Neuronal stem cell (in vitro differentiated cells): ENCODE measurements around the gene RGS12.

Source experiments
- DNase-seq: peaks from one replicate; pipeline ENCODE4 v3.0.0-alpha.2; 2013; ENCODE audit warnings: low spot score
- H2AFZ ChIP-seq: one replicate; pipeline ENCODE4 v1.6.1; 2013; ENCODE audit warnings: mild to moderate bottlenecking, low read length, inconsistent platforms
- H2AK5ac ChIP-seq: 2 replicates; pipeline ENCODE4 v1.6.1; 2013; ENCODE audit warnings: low read depth, mild to moderate bottlenecking, inconsistent platforms, low read length, moderate library complexity, mixed read lengths
- H2BK120ac ChIP-seq: 2 replicates; pipeline ENCODE4 v1.6.1; 2013; ENCODE audit warnings: low read depth, mild to moderate bottlenecking, inconsistent platforms, low read length, moderate library complexity, mixed read lengths
- H2BK12ac ChIP-seq: one replicate; pipeline ENCODE4 v1.6.1; 2013; ENCODE audit warnings: low read length, inconsistent platforms
- H2BK15ac ChIP-seq: 2 replicates; pipeline ENCODE4 v1.6.1; 2013; ENCODE audit warnings: mild to moderate bottlenecking, low read length, inconsistent platforms, mixed read lengths
- H2BK5ac ChIP-seq: one replicate; pipeline ENCODE4 v1.6.1; 2013; ENCODE audit warnings: inconsistent platforms, mild to moderate bottlenecking, low read length, moderate library complexity
- H3K14ac ChIP-seq: one replicate; pipeline ENCODE4 v1.6.1; 2013; ENCODE audit warnings: low read length, inconsistent platforms
- H3K18ac ChIP-seq: 2 replicates; pipeline ENCODE4 v1.6.1; 2013; ENCODE audit warnings: low read length, inconsistent platforms
- H3K23ac ChIP-seq: 2 replicates; pipeline ENCODE4 v1.6.1; 2013; ENCODE audit warnings: low read depth, mild to moderate bottlenecking, mixed read lengths, low read length, inconsistent platforms; ENCODE audit not compliant: poor library complexity
- H3K27ac ChIP-seq: replicated peaks from 3 replicates; pipeline ENCODE4 v1.5.1; 2013; ENCODE audit warnings: low read length, inconsistent platforms
- H3K27me3 ChIP-seq, 3 experiments: 2 replicates each; pipeline ENCODE4 v1.6.1; 2013; ENCODE audit warnings: low read length in 3 of 3, mild to moderate bottlenecking in 2 of 3, inconsistent platforms in 1 of 3, low read depth in 1 of 3, mixed read lengths in 1 of 3, moderate library complexity in 1 of 3; ENCODE audit not compliant: control insufficient read depth in 3 of 3, insufficient read depth in 3 of 3
- H3K36me3 ChIP-seq, 2 donors: replicated peaks in 1 of 2; 2 replicates each; pipeline ENCODE4 v1.6.1; 2013; ENCODE audit warnings: low read length in 2 of 2; ENCODE audit not compliant: control insufficient read depth in 2 of 2, insufficient read depth in 2 of 2
- H3K4ac ChIP-seq: 2 replicates; pipeline ENCODE4 v1.6.1; 2013; ENCODE audit warnings: inconsistent platforms, mild to moderate bottlenecking, low read length, moderate library complexity
- H3K4me1 ChIP-seq, 2 donors: 1 replicate in 1 of 2; 2 replicates in 1 of 2; pipeline ENCODE4 v1.6.1; 2013; ENCODE audit warnings: low read length in 2 of 2, low read depth in 1 of 2; ENCODE audit not compliant: control insufficient read depth in 2 of 2, insufficient read depth in 1 of 2
- H3K4me2 ChIP-seq: one replicate; pipeline ENCODE4 v1.6.1; 2013; ENCODE audit warnings: mild to moderate bottlenecking, low read length, inconsistent platforms; ENCODE audit not compliant: insufficient read depth, poor library complexity, severe bottlenecking
- H3K4me3 ChIP-seq, 2 donors: 2 replicates each; pipeline ENCODE4 v1.5.1; 2013; ENCODE audit warnings: low read length in 2 of 2, mild to moderate bottlenecking in 2 of 2, inconsistent platforms in 1 of 2, moderate library complexity in 1 of 2
- H3K79me1 ChIP-seq: one replicate; pipeline ENCODE4 v1.6.1; 2013; ENCODE audit warnings: low read depth, mild to moderate bottlenecking, inconsistent platforms, low read length, moderate library complexity
- H3K9ac ChIP-seq: one replicate; pipeline ENCODE4 v1.6.1; 2013; ENCODE audit warnings: mild to moderate bottlenecking, low read depth, low read length, inconsistent platforms; ENCODE audit not compliant: poor library complexity
- H3K9me3 ChIP-seq, 2 donors: replicated peaks in 1 of 2; 2 replicates each; pipeline versions ENCODE3 to v1.6.1; 2013; ENCODE audit warnings: low read length in 2 of 2, mild to moderate bottlenecking in 2 of 2, inconsistent platforms in 1 of 2, low read depth in 1 of 2, mixed read lengths in 1 of 2, moderate library complexity in 1 of 2; ENCODE audit not compliant: control insufficient read depth in 2 of 2, insufficient read depth in 1 of 2
- H4K8ac ChIP-seq: one replicate; pipeline ENCODE4 v1.6.1; 2013; ENCODE audit warnings: low read depth, mild to moderate bottlenecking, inconsistent platforms, low read length, moderate library complexity
- H4K91ac ChIP-seq: one replicate; pipeline ENCODE4 v1.6.1; 2013; ENCODE audit warnings: low read length, low read depth, mild to moderate bottlenecking, inconsistent platforms; ENCODE audit not compliant: poor library complexity
- WGBS, 2 donors: extraction: QIAGEN DNeasy Blood & Tissue Kit; methylation state at CpG; one replicate each; pipeline ENCODE4 v1.1.7; 2013; ENCODE audit warnings: missing lambda C conversion rate in 2 of 2, mixed read lengths in 1 of 2; ENCODE audit not compliant: insufficient read length in 2 of 2, insufficient replicate concordance in 1 of 2; ENCODE audit errors: extremely low coverage in 2 of 2; 5-methylcytosine and 5-hydroxymethylcytosine counted together

RGS12 gene

GRCh38 chr4:3314706-3315260 lies 22.0 kb downstream of the RGS12 start:
- H3K18ac ChIP-seq: no peak overlapping the region
- WGBS, 2 donors: no CpG with 5 or more reads among the region's 13 CpGs
- DNase-seq: no peak

GRCh38 chr4:3315566-3315965 lies 22.7 kb downstream of the RGS12 start:
- no peak for DNase-seq
- Histone ChIP-seq H3K4me2 (no peak overlapping the region), H3K4ac (no peak overlapping the region), H2BK5ac (no peak overlapping the region), H3K4me1 (peaks cover 4 to 15% of the 10 kb centered on the region in 2 donors), H2AFZ (no peak overlapping the region), H2AK5ac (no peak overlapping the region), H3K27ac (no peak overlapping the region), H3K14ac (no peak overlapping the region), H3K27me3 (no peaks in the 10 kb centered on the region), H3K9ac (no peak overlapping the region), H4K8ac (no peak overlapping the region), H2BK120ac (no peak overlapping the region), H3K23ac (no peak overlapping the region), H3K79me1 (peaks cover 16% of the 10 kb centered on the region), H3K9me3 (peaks cover 0 to 2% of the 10 kb centered on the region in 2 donors), H2BK12ac (no peak overlapping the region), H3K4me3 (no peak overlapping the region), H4K91ac (no peak overlapping the region), H2BK15ac (no peak overlapping the region), H3K36me3 (peaks cover 17 to 73% of the 10 kb centered on the region in 2 donors), H3K18ac (no peak overlapping the region)
- no CpG with 5 or more reads among the region's 7 CpGs for WGBS, 2 donors

More at GRCh38 chr4:3314706-3315260, 22.0 kb downstream of the RGS12 start:
- peaks cover 17 to 65% of the 10 kb centered on the region in 2 donors for H3K36me3 ChIP-seq
- H4K91ac ChIP-seq: no peak overlapping the region
- no peak overlapping the region for H4K8ac ChIP-seq
- H2BK120ac ChIP-seq: no peak overlapping the region
- no peak overlapping the region for H3K9ac ChIP-seq
- peaks cover 0 to 11% of the 10 kb centered on the region in 2 donors for H3K4me1 ChIP-seq
- no peak overlapping the region for H2BK12ac ChIP-seq
- no peak overlapping the region for H3K4me3 ChIP-seq
- no peak overlapping the region for H2AFZ ChIP-seq
- H3K27me3 ChIP-seq: no peaks in the 10 kb centered on the region
- H3K14ac ChIP-seq: no peak overlapping the region
- H3K79me1 ChIP-seq: peaks cover 15% of the 10 kb centered on the region
- H2BK15ac ChIP-seq: no peak overlapping the region
- no peak overlapping the region for H3K4me2 ChIP-seq
- H3K23ac ChIP-seq: no peak overlapping the region
- no peak overlapping the region for H3K27ac ChIP-seq
- no peak overlapping the region for H3K4ac ChIP-seq
- H3K9me3 ChIP-seq: peaks cover 0 to 2% of the 10 kb centered on the region in 2 donors
- H2BK5ac ChIP-seq: no peak overlapping the region
- H2AK5ac ChIP-seq: no peak overlapping the region

- no peak overlapping the region for H3K4me2 ChIP-seq
- H3K23ac ChIP-seq: no peak overlapping the region
- no peak overlapping the region for H3K27ac ChIP-seq
Measured at GRCh38 chr4:3316146-3316545, 23.3 kb downstream of the RGS12 start.

GRCh38 chr4:3317011-3317655 lies 24.3 kb downstream of the RGS12 start:
- H4K8ac ChIP-seq: no peak overlapping the region
- no peak overlapping the region for H2BK120ac ChIP-seq
- H2AFZ ChIP-seq: no peak overlapping the region
- H2AK5ac ChIP-seq: peak overlapping the region; percentile 26
- H3K23ac ChIP-seq: peak overlapping the region; percentile 91
- H3K4me1 ChIP-seq: peaks cover 19 to 28% of the 10 kb centered on the region in 2 donors
- peak overlapping the region; percentile 57 for H3K18ac ChIP-seq
- peaks cover 16% of the 10 kb centered on the region for H3K79me1 ChIP-seq
- H3K36me3 ChIP-seq: peaks cover 17 to 68% of the 10 kb centered on the region in 2 donors
- no peak overlapping the region for H3K4ac ChIP-seq
- H2BK5ac ChIP-seq: peak overlapping the region; percentile 47
- no peak overlapping the region for H3K4me2 ChIP-seq
- peak overlapping the region; percentile 26 for H3K14ac ChIP-seq
- DNase-seq: no peak
- no peak overlapping the region for H3K27ac ChIP-seq
- no CpG with 5 or more reads among the region's 42 CpGs for WGBS, 2 donors
- H2BK15ac ChIP-seq: peak overlapping the region; percentile 24
- no peak overlapping the region for H4K91ac ChIP-seq
- H2BK12ac ChIP-seq: no peak overlapping the region
- H3K9ac ChIP-seq: no peak overlapping the region
- peaks cover 0 to 2% of the 10 kb centered on the region in 2 donors for H3K9me3 ChIP-seq
- no peaks in the 10 kb centered on the region for H3K27me3 ChIP-seq
- H3K4me3 ChIP-seq: no peak overlapping the region

More at GRCh38 chr4:3316146-3316545, 23.3 kb downstream of the RGS12 start:
- H4K8ac ChIP-seq: no peak overlapping the region
- no peak overlapping the region for H2BK5ac ChIP-seq
- DNase-seq: no peak
- H3K27me3 ChIP-seq: no peaks in the 10 kb centered on the region
- no peak overlapping the region for H3K4me3 ChIP-seq
- H2BK120ac ChIP-seq: no peak overlapping the region
- H3K14ac ChIP-seq: no peak overlapping the region
- no peak overlapping the region for H2BK12ac ChIP-seq
- peaks cover 16% of the 10 kb centered on the region for H3K79me1 ChIP-seq
- peaks cover 17 to 73% of the 10 kb centered on the region in 2 donors for H3K36me3 ChIP-seq
- H3K18ac ChIP-seq: no peak overlapping the region
- H2AK5ac ChIP-seq: no peak overlapping the region
- H3K4ac ChIP-seq: no peak overlapping the region
- H4K91ac ChIP-seq: no peak overlapping the region
- H3K4me1 ChIP-seq: peaks cover 10 to 20% of the 10 kb centered on the region in 2 donors
- WGBS, 2 donors: no CpG with 5 or more reads among the region's 18 CpGs
- H2BK15ac ChIP-seq: no peak overlapping the region
- H3K9me3 ChIP-seq: peaks cover 0 to 2% of the 10 kb centered on the region in 2 donors
- H3K9ac ChIP-seq: no peak overlapping the region
- no peak overlapping the region for H2AFZ ChIP-seq
